H1 (cell line): ENCODE measurements around the gene RDM1.

ENCODE experiments used
- ATF2 ChIP-seq: IDR thresholded peaks from 2 replicates; pipeline ENCODE4 v1.6.1; 2012; ENCODE audit warnings: low read length, inconsistent platforms
- CTCF ChIP-seq, 3 experiments: IDR thresholded peaks; 1 replicate in 2 of 3; 2 replicates in 1 of 3; pipeline versions ENCODE4 v1.5.1 to v1.6.1; 2011; ENCODE audit warnings: low read length in 3 of 3, mild to moderate bottlenecking in 3 of 3, inconsistent platforms in 2 of 3, low read depth in 1 of 3, moderate library complexity in 1 of 3; ENCODE audit not compliant: insufficient read depth in 1 of 3; ENCODE audit errors: control extremely low read depth in 1 of 3
- EZH2 ChIP-seq: fragments of 200-600 bp; sonication (generic); IDR thresholded peaks from 2 replicates; pipeline ENCODE4 v1.7.1; 2012; ENCODE audit warnings: low read depth, mild to moderate bottlenecking, moderate library complexity, low read length, inconsistent platforms; ENCODE audit not compliant: severe bottlenecking
- FOSL1 ChIP-seq: IDR thresholded peaks from 2 replicates; pipeline ENCODE4 v1.6.1; 2011; ENCODE audit warnings: mild to moderate bottlenecking, low read depth, low read length, moderate library complexity; ENCODE audit not compliant: insufficient read depth
- JUND ChIP-seq: IDR thresholded peaks from 2 replicates; pipeline ENCODE4 v1.6.1; 2011; ENCODE audit warnings: mild to moderate bottlenecking, improper control_type of control experiment, low read length
- POLR2A ChIP-seq, 2 experiments: IDR thresholded peaks; 1 replicate in 1 of 2; 2 replicates in 1 of 2; pipeline ENCODE4 v1.6.1; 2011; ENCODE audit warnings: low read depth in 2 of 2, low read length in 2 of 2, mild to moderate bottlenecking in 2 of 2; ENCODE audit errors: control extremely low read depth in 1 of 2
- RFX5 ChIP-seq: IDR thresholded peaks from 2 replicates; pipeline ENCODE4 v1.6.1; 2011; ENCODE audit warnings: low read depth, low read length, improper control_type of control experiment, borderline replicate concordance
- SP1 ChIP-seq: IDR thresholded peaks from 2 replicates; pipeline ENCODE4 v1.6.1; 2011; ENCODE audit warnings: low read depth, low read length
- SUZ12 ChIP-seq: fragments of 200-600 bp; sonication (generic); IDR thresholded peaks from 2 replicates; pipeline ENCODE4 v1.6.1; 2012; ENCODE audit warnings: mild to moderate bottlenecking, inconsistent platforms, low read length, moderate library complexity, mixed read lengths
- TCF12 ChIP-seq: IDR thresholded peaks from 2 replicates; pipeline ENCODE4 v1.6.1; 2011; ENCODE audit warnings: low read depth, mild to moderate bottlenecking, low read length
- TEAD4 ChIP-seq: IDR thresholded peaks from 2 replicates; pipeline ENCODE4 v1.6.1; 2012; ENCODE audit warnings: low read depth, low read length, inconsistent platforms, mixed read lengths
- YY1 ChIP-seq: IDR thresholded peaks from 2 replicates; pipeline ENCODE4 v1.6.1; 2011; ENCODE audit warnings: low read depth, mild to moderate bottlenecking, low read length

- TF ChIP-seq CTCF (IDR thresholded peaks at IDR 0.05; ENCODE audit: control extremely low read depth in 1 of 3, insufficient read depth in 1 of 3, low read depth in 1 of 3, low read length in 3 of 3) (no peak), POLR2A (IDR thresholded peaks at IDR 0.05; ENCODE audit: control extremely low read depth in 1 of 2, low read depth in 2 of 2, low read length in 2 of 2) (no peak), TEAD4 (no peak), RFX5 (no peak), YY1 (no peak), FOSL1 (no peak), SP1 (no peak), SUZ12 (no peak), EZH2 (no peak), ATF2 (no peak), JUND (no peak), TCF12 (no peak)
These were observed 41.5 kb upstream of the RDM1 start for GRCh38 chr17:35972066-35972465.
